SKM-1 treated with dmso at 0.1 percent for 144 hours (cell line): ENCODE data around the gene TTN.
"Not testable (repeated sequence)": the region's sequence is repeated elsewhere in the genome, so short reads cannot be mapped to it uniquely, and the experiment has no call there.

Experiments used
- DNase-seq: peaks from one replicate; lab custom pipeline; 2025; ENCODE audit not compliant: unreplicated experiment; lab: John Stamatoyannopoulos, UW

The TTN gene

GRCh38 chr2:178676046-178676445, 131.2 kb downstream of the TTN start:
- no peak for DNase-seq

- no peak for DNase-seq
These were observed 133.1 kb downstream of the TTN start for GRCh38 chr2:178674122-178674521.

DNA sequence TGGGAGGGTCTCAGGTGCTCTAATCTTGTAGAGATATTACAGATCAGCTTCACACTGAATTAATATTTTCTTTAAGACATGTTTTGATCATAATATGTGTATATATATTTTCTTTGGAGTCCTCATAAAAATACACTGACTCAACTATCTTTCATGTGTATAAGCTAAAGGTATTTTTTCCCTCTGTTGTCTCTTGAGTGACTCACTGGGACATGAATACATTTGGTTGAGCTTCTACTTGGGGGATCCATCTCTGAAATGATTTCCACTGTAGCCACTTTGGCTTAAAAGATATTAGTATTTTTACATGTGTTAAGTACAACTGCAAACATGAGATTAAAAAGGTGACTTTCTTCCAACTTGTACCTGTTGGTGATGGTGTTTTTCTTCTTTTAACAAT, 140.8 kb downstream of the TTN start:
- DNase-seq: no peak

DNA sequence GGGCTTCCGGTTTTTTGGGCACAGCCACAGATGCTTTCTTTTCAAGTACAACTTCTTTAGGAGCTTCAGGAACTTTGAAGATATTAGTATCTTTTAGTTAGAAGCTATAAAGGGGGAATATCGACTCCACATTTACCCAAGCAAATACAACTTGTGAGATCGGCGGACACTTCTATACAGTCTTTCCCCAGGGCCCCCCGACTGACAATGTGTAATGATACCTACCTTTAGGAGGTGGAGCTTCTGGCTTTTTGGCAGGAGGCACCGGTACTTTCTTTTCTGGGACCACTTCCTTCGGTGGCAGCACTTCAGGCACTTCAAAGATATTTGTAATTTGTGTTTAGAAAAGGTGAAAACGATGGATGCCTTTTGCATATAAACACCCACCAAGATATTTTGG, 148.7 kb downstream of the TTN start:
- DNase-seq: not testable (repeated sequence)

DNA sequence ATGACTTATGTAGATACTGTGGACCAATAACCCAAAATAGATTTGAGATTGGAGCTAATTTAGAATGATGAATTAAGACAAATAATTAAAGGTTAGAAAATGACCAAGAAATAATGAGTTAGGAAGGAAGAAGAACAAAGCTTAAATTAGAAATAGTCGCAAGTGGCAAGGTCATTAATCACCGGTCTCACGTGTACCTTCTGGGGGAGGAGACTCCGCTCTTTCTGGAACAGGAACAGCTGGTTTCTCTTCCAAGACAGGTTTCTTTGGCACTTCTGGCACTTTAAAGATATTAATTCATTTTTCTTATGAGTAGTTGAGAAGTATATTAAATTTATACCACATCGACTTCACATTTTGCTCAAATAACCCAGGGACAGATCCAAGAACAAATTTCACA, 156.7 kb downstream of the TTN start:
- DNase-seq: no peak

GRCh38 chr2:178644919-178645318, 162.3 kb downstream of the TTN start:
- no peak for DNase-seq

DNA sequence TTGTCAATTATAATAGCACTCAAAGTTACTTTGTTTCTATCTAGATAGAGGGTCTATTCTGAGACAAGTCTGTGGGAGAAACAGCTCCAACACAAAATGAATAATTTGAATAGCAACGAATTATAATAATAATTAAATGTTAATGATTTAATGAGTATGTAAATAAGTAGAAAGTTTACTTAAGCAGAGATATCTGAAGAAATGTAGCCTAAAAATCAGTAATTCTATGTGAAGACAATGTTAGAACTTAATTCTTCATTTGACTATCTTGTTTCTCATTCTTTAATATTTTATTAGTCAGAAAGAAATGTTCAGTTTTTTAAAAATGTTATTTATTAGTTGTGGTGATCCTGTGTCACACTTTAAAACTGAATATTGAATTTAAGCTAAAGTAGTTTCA, 165.7 kb downstream of the TTN start:
- no peak for DNase-seq

DNA sequence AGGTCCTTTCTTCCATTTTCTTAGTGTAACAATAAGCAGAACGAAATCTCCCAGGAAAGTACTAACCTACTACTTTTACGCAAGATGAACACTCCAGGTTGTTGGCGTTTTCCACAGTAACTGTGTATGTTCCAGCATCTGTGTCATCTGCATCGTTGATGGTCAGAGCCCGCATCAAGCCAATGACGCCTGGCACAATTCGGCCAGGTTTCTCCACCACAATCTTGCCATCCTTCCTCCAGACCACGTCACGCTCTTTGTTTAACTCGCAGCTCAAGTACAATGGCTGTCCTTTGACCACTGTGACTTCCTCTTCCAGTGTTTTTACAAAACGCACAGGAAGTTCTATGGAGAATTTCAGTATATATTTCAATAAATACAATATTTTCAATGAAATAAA, 171.3 kb downstream of the TTN start:
- no peak for DNase-seq

DNA sequence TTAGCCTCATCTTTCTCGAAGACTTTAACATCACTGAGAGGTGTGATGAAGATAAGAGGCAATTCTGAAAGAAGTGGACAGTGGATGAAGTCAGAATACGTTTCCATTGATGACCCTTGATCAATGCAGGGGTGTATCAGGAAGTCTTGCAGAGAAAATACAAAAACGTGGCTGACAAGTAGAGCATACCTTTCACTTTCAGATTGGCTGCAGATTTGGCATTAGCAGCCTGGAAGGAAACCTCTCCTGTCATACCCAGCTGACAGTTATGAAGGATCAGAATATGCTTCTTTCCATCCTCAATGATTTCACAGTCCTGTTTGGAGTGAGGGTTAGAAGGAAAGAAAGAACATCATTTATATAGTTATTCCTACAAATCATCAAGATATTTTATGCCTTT, 174.5 kb downstream of the TTN start:
- DNase-seq: no peak

DNA sequence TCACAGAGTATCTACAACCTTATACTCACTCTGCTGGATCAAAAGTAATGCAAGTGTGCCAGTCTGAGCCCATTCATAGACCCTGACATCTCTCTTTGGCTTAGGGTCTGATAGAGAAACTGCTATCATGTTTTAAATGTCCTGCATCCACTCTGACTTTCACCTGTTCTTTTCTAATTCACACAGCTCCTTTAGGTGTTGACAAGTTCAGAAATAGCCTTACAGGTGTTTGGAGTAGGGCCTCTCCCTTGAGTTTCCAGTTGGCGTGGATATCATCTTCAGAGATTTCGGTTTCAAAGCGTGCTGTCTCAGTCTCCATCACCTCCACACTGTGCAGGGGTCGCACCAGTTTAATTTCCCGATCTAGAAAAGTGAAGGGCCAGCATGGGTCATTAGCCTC, 176.6 kb downstream of the TTN start:
- no peak for DNase-seq

DNA sequence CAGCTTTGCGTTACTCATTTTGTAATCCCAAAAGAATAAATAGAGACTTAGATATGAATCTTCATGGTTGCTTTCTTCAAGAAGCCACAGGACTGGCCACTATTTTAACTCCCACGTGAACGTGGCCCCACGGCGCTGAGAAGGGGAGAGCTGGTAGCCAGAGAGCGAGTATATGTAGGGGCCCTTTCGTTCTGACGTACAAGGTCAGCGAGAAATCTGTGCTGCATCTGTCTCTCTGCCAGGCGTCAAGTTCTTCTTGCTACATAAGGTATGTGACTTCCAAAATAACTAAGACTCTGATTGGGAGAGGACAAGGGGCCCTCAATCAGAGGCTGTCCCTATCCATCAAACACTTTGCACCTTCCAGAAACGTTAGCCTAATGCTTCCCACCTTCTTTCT, 177.8 kb downstream of the TTN start:
- DNase-seq: no peak

DNA sequence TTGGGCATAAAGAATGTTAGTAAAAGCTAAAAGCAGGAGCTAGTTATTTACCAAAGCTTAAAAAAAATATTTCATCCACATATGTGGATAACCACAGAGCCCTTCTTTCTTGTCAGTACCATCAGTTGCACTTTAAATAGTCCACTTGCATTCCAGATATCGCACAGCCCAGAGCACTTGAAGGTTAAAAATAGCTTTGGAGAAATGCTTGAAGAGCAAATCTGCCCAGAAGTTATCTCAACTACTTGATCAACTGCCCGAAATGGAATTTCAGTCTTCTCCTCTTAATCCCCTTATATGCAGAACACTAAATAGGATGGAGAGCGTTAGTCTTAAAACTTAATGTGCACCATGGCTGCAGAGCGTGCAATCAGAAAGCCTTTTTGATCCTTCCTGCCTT, 178.6 kb downstream of the TTN start:
- no peak for DNase-seq

- DNase-seq: no peak
These were observed 179.8 kb downstream of the TTN start for GRCh38 chr2:178627401-178627800.

DNA sequence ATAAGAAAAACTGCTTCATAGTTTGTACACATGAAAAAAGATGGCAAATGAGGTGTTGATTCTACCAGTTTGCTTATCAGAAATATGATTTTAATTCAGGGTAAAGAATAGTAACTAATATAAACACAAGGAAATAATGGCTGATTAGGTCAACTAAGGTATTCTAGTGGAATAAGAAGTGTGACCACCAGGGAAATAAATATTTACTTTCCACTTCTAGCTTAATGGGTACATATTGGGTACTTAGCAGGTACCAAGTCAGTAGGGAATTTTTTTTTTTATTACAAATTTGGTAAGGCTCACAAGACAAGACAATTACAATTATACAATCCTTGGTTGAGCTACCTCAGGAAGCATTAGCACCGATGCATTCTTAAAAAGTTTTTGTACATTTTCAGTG, 191.3 kb downstream of the TTN start:
- no peak for DNase-seq

DNA sequence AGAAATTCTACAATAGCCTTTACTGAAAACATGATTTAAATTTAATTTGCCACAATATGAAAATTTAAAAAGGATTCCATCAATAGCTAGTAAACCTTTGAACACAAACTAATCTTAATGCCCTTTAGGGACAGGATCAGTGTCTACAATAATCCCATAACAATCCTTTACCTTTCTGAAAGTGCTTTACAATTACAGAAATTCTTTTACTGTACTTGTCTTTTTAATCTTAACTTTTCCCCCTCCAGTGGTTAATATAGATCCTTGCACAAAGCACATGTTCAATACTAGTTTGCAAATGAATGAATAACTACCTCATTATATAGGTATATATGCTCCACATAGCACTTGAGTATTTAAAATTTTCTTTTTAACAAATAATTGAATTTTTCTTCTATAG, 204.3 kb downstream of the TTN start:
- DNase-seq: no peak

DNA sequence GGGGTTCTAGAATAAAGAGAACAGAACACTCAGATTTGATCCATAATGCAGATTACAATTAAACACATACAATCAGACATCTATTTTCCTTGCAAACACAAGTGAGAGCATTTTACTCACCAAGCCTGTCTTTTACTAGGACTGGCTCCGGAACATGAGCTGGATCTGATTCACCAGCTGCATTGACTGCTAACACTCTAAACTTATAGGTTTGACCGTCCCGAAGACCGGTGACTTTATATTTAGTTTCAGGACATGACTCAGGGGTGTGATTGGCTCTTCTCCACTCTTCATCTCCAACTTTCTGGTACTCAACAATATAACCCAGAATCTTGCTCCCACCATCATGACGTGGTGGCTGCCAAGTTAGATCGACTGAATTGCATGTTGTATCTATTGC, 214.6 kb downstream of the TTN start:
- DNase-seq: no peak

DNA sequence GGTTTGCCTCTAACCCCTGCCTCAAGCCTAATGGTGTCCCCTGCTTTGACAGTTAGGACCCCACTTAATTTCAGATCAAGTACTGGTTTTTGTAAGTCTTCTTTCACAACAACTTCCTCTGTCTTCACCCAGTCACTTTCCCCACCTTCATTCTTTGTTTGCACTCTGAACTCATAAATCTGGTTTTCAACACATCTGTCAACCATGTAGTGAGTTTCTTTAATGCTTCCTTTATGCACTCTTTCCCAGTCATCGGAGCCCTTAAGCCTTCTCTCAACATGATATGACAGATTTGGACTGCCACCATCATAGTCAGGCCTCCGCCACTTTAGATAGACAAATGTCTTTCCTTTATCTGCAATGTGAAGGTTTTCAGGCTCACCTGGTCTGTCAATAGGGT, 217.9 kb downstream of the TTN start:
- DNase-seq: no peak

DNA sequence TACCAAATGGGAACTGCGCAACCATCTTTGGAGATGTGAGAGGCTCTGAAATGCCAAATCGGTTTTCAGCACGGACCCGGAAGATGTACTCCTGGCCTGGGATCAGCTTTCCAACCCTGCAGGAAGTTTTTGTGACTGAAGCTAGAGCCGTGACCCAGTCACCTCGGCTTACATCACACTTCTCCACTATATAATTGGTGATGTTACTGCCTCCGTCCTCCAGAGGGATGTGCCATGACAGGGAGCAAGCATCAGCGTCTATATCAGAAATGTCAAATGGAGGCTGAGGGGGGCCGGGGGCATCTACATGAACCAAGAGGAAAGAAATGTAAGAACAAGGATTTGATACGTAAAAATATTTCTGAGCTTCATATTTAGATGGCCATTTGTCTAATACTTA, 222.6 kb downstream of the TTN start:
- DNase-seq: no peak

DNA sequence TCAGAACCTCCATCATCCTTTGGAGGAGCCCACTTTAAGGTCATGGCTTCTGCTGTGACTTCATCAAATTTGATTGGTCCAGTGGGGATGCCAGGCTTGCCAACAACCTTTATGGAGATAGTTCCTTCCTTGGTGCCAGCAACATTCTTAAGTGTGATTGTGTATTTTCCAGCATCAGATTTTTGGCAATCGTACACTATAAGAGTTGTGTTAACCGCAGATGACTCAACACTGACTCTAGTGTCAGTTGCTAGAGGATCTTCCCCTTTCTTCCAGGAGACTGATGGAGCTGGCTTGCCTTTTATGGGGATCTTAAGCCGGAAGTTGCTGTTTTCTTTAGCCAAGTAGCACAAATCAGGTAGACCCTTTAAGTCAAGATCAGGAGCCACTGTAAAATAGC, 228.2 kb downstream of the TTN start:
- DNase-seq: no peak

GRCh38 chr2:178574789-178575188, 232.4 kb downstream of the TTN start:
- DNase-seq: no peak

GRCh38 chr2:178568227-178568626, 239.0 kb downstream of the TTN start:
- DNase-seq: no peak

DNA sequence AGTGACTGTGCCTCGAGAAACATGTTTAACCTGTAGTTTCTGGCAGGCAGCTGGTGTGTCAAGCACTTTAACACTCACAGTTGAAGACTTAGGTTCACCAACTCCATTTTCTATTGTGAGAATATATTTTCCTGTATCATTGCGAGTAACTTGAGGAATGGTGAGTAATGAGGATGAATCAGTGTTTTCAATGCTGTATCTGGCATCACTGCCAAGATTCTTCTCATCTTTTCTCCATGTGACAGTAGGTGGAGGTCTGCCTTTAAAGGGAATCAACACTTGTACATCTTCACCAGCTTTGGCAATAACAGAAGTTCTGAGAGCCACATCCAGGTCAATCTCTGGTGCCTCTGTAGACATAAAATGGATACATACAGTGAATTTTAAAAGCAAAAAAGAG, 254.2 kb downstream of the TTN start:
- no peak for DNase-seq

DNA sequence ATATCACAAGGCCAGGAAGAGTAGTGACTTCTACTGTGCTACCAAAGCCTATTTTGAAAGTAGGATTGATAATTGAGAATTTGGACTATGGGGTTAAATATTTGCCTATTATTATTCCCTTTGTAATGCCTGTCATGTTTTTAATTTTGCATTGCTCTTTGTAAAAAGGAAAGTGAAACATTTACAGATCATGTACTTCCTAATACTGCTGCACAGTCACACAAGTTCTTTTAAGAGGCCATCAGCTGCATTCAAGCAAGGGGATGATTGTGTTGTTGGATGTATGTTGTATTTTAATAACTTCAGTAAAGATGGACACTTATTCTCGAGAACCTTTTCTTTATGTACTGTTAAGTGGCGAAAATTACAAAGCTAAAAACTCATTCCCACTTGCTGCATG, 256.9 kb downstream of the TTN start:
- DNase-seq: no peak

GRCh38 chr2:178542569-178542968, 264.7 kb downstream of the TTN start:
- no peak for DNase-seq
